ENCODE results near the gene ALAS1.

ALAS1 gene

GRCh38 chr3:52223449-52224408, 25.8 kb downstream of the ALAS1 start:
- no peak overlapping the region for H3K4me3 ChIP-seq (ENCODE audit: control insufficient read depth in 1 of 7, extremely low read depth in 1 of 7, insufficient read depth in 4 of 7, low read depth in 2 of 7, low read length in 6 of 7)
- no peak overlapping the region for H3K27ac ChIP-seq (ENCODE audit: insufficient read depth in 1 of 2, low read depth in 1 of 2, low read length in 2 of 2, poor library complexity in 1 of 2, severe bottlenecking in 2 of 2)
- H3K36me3 ChIP-seq (ENCODE audit: control insufficient read depth in 4 of 4, insufficient read depth in 4 of 4, low read length in 3 of 4), result peaks cover 0 to 16% (median 6%) of the 10 kb centered on the region in 4 experiments
- H3K9me3 ChIP-seq (ENCODE audit: control extremely low read depth in 1 of 5, control insufficient read depth in 4 of 5, insufficient read depth in 2 of 5, low read depth in 1 of 5, low read length in 4 of 5), result no peaks in the 10 kb centered on the region
- H3K4me1 ChIP-seq (ENCODE audit: control extremely low read depth in 1 of 4, control insufficient read depth in 4 of 4, insufficient read depth in 4 of 4, low read length in 3 of 4), result peaks cover 0 to 60% (median 47%) of the 10 kb centered on the region in 4 experiments
- DNase-seq, result no peak
- WGBS (ENCODE audit: insufficient coverage), result 98% methylated on average over 24 of the region's 32 CpGs
- CTCF ChIA-PET, result interaction anchor here (1.0 to 14.2 kb wide), 8 partner anchors 7 to 117 kb away, joined by 3 to 122 read pairs (median 43); partner anchors contain the start of genes GLYCTK and TWF2
- no peaks in the 10 kb centered on the region for H3K27me3 ChIP-seq (replicated peaks in 2 of 5; ENCODE audit: control insufficient read depth in 4 of 5, insufficient read depth in 5 of 5, low read length in 4 of 5)
- POLR2A ChIA-PET, result interaction anchor here (1.6 kb wide), 1 partner anchor 35 kb away, joined by 4 read pairs; no protein-coding TSS in a partner anchor

GRCh38 chr3:52225452-52226228, 27.7 kb downstream of the ALAS1 start, which contains the start of gene TLR9:
Gene TLR9 (minus strand): TSS chr3:52225645. CDS start chr3:52225529, 116 bp downstream.
- Histone ChIP-seq H3K27ac (ENCODE audit: insufficient read depth in 1 of 2, low read depth in 1 of 2, low read length in 2 of 2, poor library complexity in 1 of 2, severe bottlenecking in 2 of 2) (peak within 1 kb of the TSS in 1 of 2 experiments; percentile 31), H3K4me1 (ENCODE audit: control extremely low read depth in 1 of 4, control insufficient read depth in 4 of 4, insufficient read depth in 4 of 4, low read length in 3 of 4) (peaks cover 0 to 45% (median 39%) of the 10 kb centered on the region in 4 experiments), H3K36me3 (ENCODE audit: control insufficient read depth in 4 of 4, insufficient read depth in 4 of 4, low read length in 3 of 4) (peaks cover 2 to 35% (median 21%) of the 10 kb centered on the region in 4 experiments), H3K9me3 (ENCODE audit: control extremely low read depth in 1 of 5, control insufficient read depth in 4 of 5, insufficient read depth in 2 of 5, low read depth in 1 of 5, low read length in 4 of 5) (no peaks in the 10 kb centered on the region), H3K4me3 (ENCODE audit: control insufficient read depth in 1 of 7, extremely low read depth in 1 of 7, insufficient read depth in 4 of 7, low read depth in 2 of 7, low read length in 6 of 7) (peak within 1 kb of the TSS in 2 of 7 experiments; percentile 19 to 32), H3K27me3 (replicated peaks in 2 of 5; ENCODE audit: control insufficient read depth in 4 of 5, insufficient read depth in 5 of 5, low read length in 4 of 5) (no peaks in the 10 kb centered on the region)
- DNase-seq, result peak; percentile 71 to 92 (median 92)
- ChIA-PET CTCF (interaction anchor here (0.9 to 14.2 kb wide), 13 partner anchors 9 to 115 kb away, joined by 3 to 122 read pairs (median 5); partner anchors contain the start of gene GLYCTK), POLR2A (interaction anchor here (0.7 to 1.7 kb wide), 3 partner anchors 9 to 53 kb away, joined by 3 to 6 read pairs (median 4); partner anchors contain the start of genes TWF2 and WDR82)
- 31% methylated on average over 7 of the region's 9 CpGs for WGBS (ENCODE audit: insufficient coverage)

- Histone ChIP-seq H3K4me1 (ENCODE audit: control extremely low read depth in 1 of 4, control insufficient read depth in 4 of 4, insufficient read depth in 4 of 4, low read length in 3 of 4) (peaks cover 0 to 44% (median 39%) of the 10 kb centered on the region in 4 experiments), H3K27me3 (replicated peaks in 2 of 5; ENCODE audit: control insufficient read depth in 4 of 5, insufficient read depth in 5 of 5, low read length in 4 of 5) (no peaks in the 10 kb centered on the region), H3K36me3 (ENCODE audit: control insufficient read depth in 4 of 4, insufficient read depth in 4 of 4, low read length in 3 of 4) (peaks cover 4 to 42% (median 26%) of the 10 kb centered on the region in 4 experiments), H3K9me3 (ENCODE audit: control extremely low read depth in 1 of 5, control insufficient read depth in 4 of 5, insufficient read depth in 2 of 5, low read depth in 1 of 5, low read length in 4 of 5) (no peaks in the 10 kb centered on the region), H3K4me3 (ENCODE audit: control insufficient read depth in 1 of 7, extremely low read depth in 1 of 7, insufficient read depth in 4 of 7, low read depth in 2 of 7, low read length in 6 of 7) (peak overlapping the region in 2 of 7 experiments; percentile 4 to 19), H3K27ac (ENCODE audit: insufficient read depth in 1 of 2, low read depth in 1 of 2, low read length in 2 of 2, poor library complexity in 1 of 2, severe bottlenecking in 2 of 2) (peak overlapping the region in 1 of 2 experiments; percentile 31)
- CTCF ChIA-PET, result interaction anchor here (0.9 to 14.2 kb wide), 6 partner anchors 9 to 114 kb away, joined by 3 to 122 read pairs (median 4); partner anchors contain the start of gene GLYCTK
- WGBS (ENCODE audit: insufficient coverage), result 88% methylated on average over 4 of the region's 5 CpGs
- no peak for DNase-seq
- POLR2A ChIA-PET, result interaction anchor here (1.0 to 1.7 kb wide), 2 partner anchors 10 to 52 kb away, joined by 4 to 6 read pairs; partner anchors contain the start of gene WDR82
Observed at GRCh38 chr3:52226229-52226817, 28.4 kb downstream of the ALAS1 start.

GRCh38 chr3:52227117-52227516, 29.2 kb downstream of the ALAS1 start:
- Histone ChIP-seq H3K9me3 (ENCODE audit: control extremely low read depth in 1 of 5, control insufficient read depth in 4 of 5, insufficient read depth in 2 of 5, low read depth in 1 of 5, low read length in 4 of 5) (no peaks in the 10 kb centered on the region), H3K36me3 (ENCODE audit: control insufficient read depth in 4 of 4, insufficient read depth in 4 of 4, low read length in 3 of 4) (peaks cover 4 to 49% (median 29%) of the 10 kb centered on the region in 4 experiments), H3K4me3 (ENCODE audit: control insufficient read depth in 1 of 7, extremely low read depth in 1 of 7, insufficient read depth in 4 of 7, low read depth in 2 of 7, low read length in 6 of 7) (no peak overlapping the region), H3K27ac (ENCODE audit: insufficient read depth in 1 of 2, low read depth in 1 of 2, low read length in 2 of 2, poor library complexity in 1 of 2, severe bottlenecking in 2 of 2) (no peak overlapping the region), H3K27me3 (replicated peaks in 2 of 5; ENCODE audit: control insufficient read depth in 4 of 5, insufficient read depth in 5 of 5, low read length in 4 of 5) (no peaks in the 10 kb centered on the region), H3K4me1 (ENCODE audit: control extremely low read depth in 1 of 4, control insufficient read depth in 4 of 4, insufficient read depth in 4 of 4, low read length in 3 of 4) (peaks cover 0 to 46% (median 41%) of the 10 kb centered on the region in 4 experiments)
- no peak for DNase-seq
- WGBS (ENCODE audit: insufficient coverage), result 92% methylated on average over 4 of the region's 4 CpGs
- POLR2A ChIA-PET, result no interaction called here
- CTCF ChIA-PET, result interaction anchor here (1.1 to 14.2 kb wide), 5 partner anchors 9 to 113 kb away, joined by 3 to 122 read pairs (median 5); partner anchors contain the start of genes GLYCTK and WDR82

GRCh38 chr3:52227766-52228165, 29.8 kb downstream of the ALAS1 start:
- H3K36me3 ChIP-seq (ENCODE audit: control insufficient read depth in 4 of 4, insufficient read depth in 4 of 4, low read length in 3 of 4), result peaks cover 4 to 53% (median 31%) of the 10 kb centered on the region in 4 experiments
- H3K27me3 ChIP-seq (replicated peaks in 2 of 5; ENCODE audit: control insufficient read depth in 4 of 5, insufficient read depth in 5 of 5, low read length in 4 of 5), result no peaks in the 10 kb centered on the region
- H3K27ac ChIP-seq (ENCODE audit: insufficient read depth in 1 of 2, low read depth in 1 of 2, low read length in 2 of 2, poor library complexity in 1 of 2, severe bottlenecking in 2 of 2), result no peak overlapping the region
- H3K9me3 ChIP-seq (ENCODE audit: control extremely low read depth in 1 of 5, control insufficient read depth in 4 of 5, insufficient read depth in 2 of 5, low read depth in 1 of 5, low read length in 4 of 5), result no peaks in the 10 kb centered on the region
- ChIA-PET POLR2A (no interaction called here), CTCF (interaction anchor here (1.1 to 14.2 kb wide), 6 partner anchors 7 to 113 kb away, joined by 3 to 122 read pairs (median 35); partner anchors contain the start of genes GLYCTK and WDR82)
- H3K4me3 ChIP-seq (ENCODE audit: control insufficient read depth in 1 of 7, extremely low read depth in 1 of 7, insufficient read depth in 4 of 7, low read depth in 2 of 7, low read length in 6 of 7), result no peak overlapping the region
- DNase-seq, result no peak
- WGBS (ENCODE audit: insufficient coverage), result 89% methylated on average over 3 of the region's 7 CpGs
- H3K4me1 ChIP-seq (ENCODE audit: control extremely low read depth in 1 of 4, control insufficient read depth in 4 of 4, insufficient read depth in 4 of 4, low read length in 3 of 4), result peaks cover 0 to 46% (median 38%) of the 10 kb centered on the region in 4 experiments

- no peak overlapping the region for H3K27ac ChIP-seq (ENCODE audit: insufficient read depth in 1 of 2, low read depth in 1 of 2, low read length in 2 of 2, poor library complexity in 1 of 2, severe bottlenecking in 2 of 2)
- no peaks in the 10 kb centered on the region for H3K9me3 ChIP-seq (ENCODE audit: control extremely low read depth in 1 of 5, control insufficient read depth in 4 of 5, insufficient read depth in 2 of 5, low read depth in 1 of 5, low read length in 4 of 5)
- CTCF ChIA-PET, result interaction anchor here (5.0 to 14.2 kb wide), 3 partner anchors 8 to 112 kb away, joined by 37 to 122 read pairs (median 85); no protein-coding TSS in a partner anchor
- no peak for DNase-seq
- WGBS (ENCODE audit: insufficient coverage), result 94% methylated on average over 7 of the region's 10 CpGs
- H3K4me3 ChIP-seq (ENCODE audit: control insufficient read depth in 1 of 7, extremely low read depth in 1 of 7, insufficient read depth in 4 of 7, low read depth in 2 of 7, low read length in 6 of 7), result no peak overlapping the region
- H3K27me3 ChIP-seq (replicated peaks in 2 of 5; ENCODE audit: control insufficient read depth in 4 of 5, insufficient read depth in 5 of 5, low read length in 4 of 5), result no peaks in the 10 kb centered on the region
- H3K4me1 ChIP-seq (ENCODE audit: control extremely low read depth in 1 of 4, control insufficient read depth in 4 of 4, insufficient read depth in 4 of 4, low read length in 3 of 4), result peaks cover 0 to 44% (median 38%) of the 10 kb centered on the region in 4 experiments
- POLR2A ChIA-PET, result no interaction called here
- H3K36me3 ChIP-seq (ENCODE audit: control insufficient read depth in 4 of 4, insufficient read depth in 4 of 4, low read length in 3 of 4), result peaks cover 4 to 58% (median 32%) of the 10 kb centered on the region in 4 experiments
Observed at GRCh38 chr3:52228266-52228665, 30.3 kb downstream of the ALAS1 start.
